Body of pancreas (tissue), 4 donors: ENCODE results near the gene CADPS.

Experiments
- CTCF ChIP-seq, 7 experiments: fragments of 450-650 bp in 4 of 7; fragments of 200-600 bp in 3 of 7; sonication (generic) in 3 of 7; IDR thresholded peaks; one replicate each; pipeline ENCODE4 v1.5.1; 2016 to 2019; ENCODE audit warnings: antibody characterized with exemption in 7 of 7
- POLR2A ChIP-seq, 3 donors: fragments of 450-650 bp; IDR thresholded peaks; one replicate each; pipeline ENCODE4 v1.6.1; 2016; ENCODE audit warnings: antibody characterized with exemption in 3 of 3, mild to moderate bottlenecking in 2 of 3

GRCh38 chr3:62911526-62911925, 36.3 kb upstream of the CADPS start:
- TF ChIP-seq CTCF (IDR thresholded peaks at IDR 0.05) = no peak
- TF ChIP-seq POLR2A (IDR thresholded peaks at IDR 0.05) = no peak
